MCF 10A (cell line): ENCODE data around the gene WASF2. TPM values are rescaled to one million over a fixed set of nuclear protein-coding genes. Genes with fewer than 3 reads are reported as not detected.

Experiments
- BruUV-seq: library from RNA; stranded (reverse); fragments of 400-500 nt; replicated peaks from 2 replicates; lab custom pipeline; 2021; lab: Mats Ljungman, UMichigan
- CTCF ChIA-PET: fragments of 300-600 bp; sonication (Branson Sonifier 250); formaldehyde crosslinking; extraction: SDS; loops from one replicate; lab custom pipeline; 2021; ENCODE audit warnings: antibody characterized with exemption, inconsistent platforms; lab: Yijun Ruan, JAX
- POLR2A ChIA-PET: fragments of 300-600, 350-650 bp; sonication (Branson Sonifier 250); formaldehyde crosslinking; extraction: SDS; loops from one replicate; lab custom pipeline; 2020; ENCODE audit warnings: antibody characterized with exemption, inconsistent platforms; lab: Yijun Ruan, JAX
- DNase-seq: peaks from one replicate; pipeline ENCODE4 v3.0.0-alpha.2; 2018; ENCODE audit not compliant: unreplicated experiment
- H3K27ac Mint-ChIP-seq: one replicate; pipeline ENCODE4 v1.8.0; 2022; ENCODE audit warnings: mild to moderate bottlenecking, low read depth, mixed read lengths; ENCODE audit not compliant: unreplicated experiment
- H3K27me3 Mint-ChIP-seq: one replicate; pipeline ENCODE4 v1.8.0; 2022; ENCODE audit warnings: mixed read lengths; ENCODE audit not compliant: insufficient read depth, unreplicated experiment
- H3K36me3 Mint-ChIP-seq: one replicate; pipeline ENCODE4 v1.8.0; 2022; ENCODE audit warnings: mild to moderate bottlenecking, moderate library complexity, mixed read lengths; ENCODE audit not compliant: insufficient read depth, unreplicated experiment
- H3K4me1 Mint-ChIP-seq: one replicate; pipeline ENCODE4 v1.8.0; 2022; ENCODE audit warnings: mixed read lengths; ENCODE audit not compliant: insufficient read depth, unreplicated experiment
- H3K4me3 Mint-ChIP-seq: one replicate; pipeline ENCODE4 v1.8.0; 2022; ENCODE audit warnings: mild to moderate bottlenecking, moderate library complexity, mixed read lengths; ENCODE audit not compliant: unreplicated experiment
- H3K9me3 Mint-ChIP-seq: one replicate; pipeline ENCODE4 v1.8.0; 2022; ENCODE audit warnings: mixed read lengths; ENCODE audit not compliant: unreplicated experiment
- CTCF ChIP-seq: fragments of 200-600 bp; IDR thresholded peaks from one replicate; pipeline ENCODE4 v1.8.0; 2022; ENCODE audit warnings: antibody characterized with exemption, mild to moderate bottlenecking; ENCODE audit not compliant: unreplicated experiment
- intact Hi-C: fragments of 100-400 bp; cut with micrococcal nuclease; formaldehyde crosslinking; loops from 2 replicates; pipeline ENCODE4 v1.14.1; 2022
- total RNA-seq: library from RNA; stranded (reverse); gene quantifications from 2 replicates; pipeline ENCODE4 v1.2.3, GENCODE V29; 2022

WASF2 gene
- total RNA-seq, 1 experiment from 2014 or later: 131 TPM

GRCh38 chr1:27394925-27395324 lies 95.0 kb downstream of the WASF2 start:
- peaks cover 18% of the 10 kb centered on the region for H3K4me1 Mint-ChIP-seq
- ChIA-PET POLR2A (interaction anchor here (0.6 to 1.8 kb wide), 9 partner anchors 28 to 351 kb away, joined by 3 to 9 read pairs (median 4); partner anchors contain the start of gene MAP3K6), CTCF (interaction anchor here (0.6 to 7.2 kb wide), 27 partner anchors 10 to 842 kb away, joined by 3 to 220 read pairs (median 4); partner anchors contain the start of genes CD164L2 and SYTL1)
- no peak for TF ChIP-seq CTCF
- no peak overlapping the region for H3K4me3 Mint-ChIP-seq
- no peak overlapping the region for H3K27ac Mint-ChIP-seq
- TSS peak; percentile 44 for BruUV-seq
- H3K36me3 Mint-ChIP-seq: peaks cover 6% of the 10 kb centered on the region
- intact Hi-C loops: loop anchor here (1.0 to 5.0 kb wide), 3 partner anchors 95 to 351 kb away; no protein-coding TSS in a partner anchor
- no peaks in the 10 kb centered on the region for H3K9me3 Mint-ChIP-seq
- no peak for DNase-seq
- no peaks in the 10 kb centered on the region for H3K27me3 Mint-ChIP-seq

- CTCF ChIA-PET: interaction anchor here (0.6 to 7.2 kb wide), 23 partner anchors 10 to 842 kb away, joined by 3 to 220 read pairs (median 5); partner anchors contain the start of genes CD164L2 and SYTL1
Measured at GRCh38 chr1:27394282-27394658, 95.7 kb downstream of the WASF2 start.

GRCh38 chr1:27393641-27394281 lies 96.2 kb downstream of the WASF2 start:
- TF ChIP-seq CTCF: no peak
- H3K4me3 Mint-ChIP-seq: peak overlapping the region; percentile 72
- ChIA-PET CTCF (interaction anchor here (0.9 to 7.2 kb wide), 7 partner anchors 9 to 214 kb away, joined by 3 to 220 read pairs (median 5); partner anchors contain the start of gene SYTL1), POLR2A (no interaction called here)
- no peak overlapping the region for H3K27ac Mint-ChIP-seq
- H3K27me3 Mint-ChIP-seq: no peaks in the 10 kb centered on the region
- DNase-seq: no peak
- intact Hi-C loops: loop anchor here (2.0 kb wide), 1 partner anchor 213 kb away; no protein-coding TSS in a partner anchor
- H3K9me3 Mint-ChIP-seq: no peaks in the 10 kb centered on the region
- no TSS peak for BruUV-seq
- peaks cover 18% of the 10 kb centered on the region for H3K4me1 Mint-ChIP-seq
- peaks cover 9% of the 10 kb centered on the region for H3K36me3 Mint-ChIP-seq

More at GRCh38 chr1:27394282-27394658, 95.7 kb downstream of the WASF2 start:
- Mint-ChIP-seq H3K4me3 (no peak overlapping the region), H3K36me3 (peaks cover 6% of the 10 kb centered on the region), H3K9me3 (no peaks in the 10 kb centered on the region), H3K4me1 (peaks cover 18% of the 10 kb centered on the region), H3K27ac (no peak overlapping the region), H3K27me3 (no peaks in the 10 kb centered on the region)
- intact Hi-C loops: no loop called here
- no peak for DNase-seq
- TF ChIP-seq CTCF: no peak
- BruUV-seq: no TSS peak
- POLR2A ChIA-PET: interaction anchor here (0.6 to 1.8 kb wide), 5 partner anchors 27 to 284 kb away, joined by 3 to 9 read pairs (median 5); partner anchors contain the start of gene MAP3K6
